Suprapubic skin (tissue), 4 donors: ENCODE measurements around the gene TAS1R3.

ENCODE experiments used
- EP300 ChIP-seq: sonication (generic); formaldehyde crosslinking; IDR thresholded peaks from one replicate; pipeline ENCODE4 v1.6.1; 2017; ENCODE audit warnings: antibody characterized with exemption
- POLR2A ChIP-seq, 2 donors: fragments of 450-650 bp; IDR thresholded peaks; one replicate each; pipeline ENCODE4 v1.6.1; 2017; ENCODE audit warnings: antibody characterized with exemption in 2 of 2, mild to moderate bottlenecking in 2 of 2, moderate library complexity in 2 of 2
- POLR2AphosphoS5 ChIP-seq, 3 donors: sonication (generic); formaldehyde crosslinking; IDR thresholded peaks; one replicate each; pipeline ENCODE4 v1.6.1; 2017; ENCODE audit warnings: antibody characterized with exemption in 3 of 3
- TF ChIP-seq, protein P1 (sequence below), 2 donors: fragments of 200-600 bp in 1 of 2; fragments of 450-650 bp in 1 of 2; sonication (generic) in 1 of 2; IDR thresholded peaks; one replicate each; pipeline ENCODE4 v1.5.1; 2016 to 2019; ENCODE audit warnings: antibody characterized with exemption in 2 of 2, mild to moderate bottlenecking in 1 of 2, moderate library complexity in 1 of 2

DNA sequence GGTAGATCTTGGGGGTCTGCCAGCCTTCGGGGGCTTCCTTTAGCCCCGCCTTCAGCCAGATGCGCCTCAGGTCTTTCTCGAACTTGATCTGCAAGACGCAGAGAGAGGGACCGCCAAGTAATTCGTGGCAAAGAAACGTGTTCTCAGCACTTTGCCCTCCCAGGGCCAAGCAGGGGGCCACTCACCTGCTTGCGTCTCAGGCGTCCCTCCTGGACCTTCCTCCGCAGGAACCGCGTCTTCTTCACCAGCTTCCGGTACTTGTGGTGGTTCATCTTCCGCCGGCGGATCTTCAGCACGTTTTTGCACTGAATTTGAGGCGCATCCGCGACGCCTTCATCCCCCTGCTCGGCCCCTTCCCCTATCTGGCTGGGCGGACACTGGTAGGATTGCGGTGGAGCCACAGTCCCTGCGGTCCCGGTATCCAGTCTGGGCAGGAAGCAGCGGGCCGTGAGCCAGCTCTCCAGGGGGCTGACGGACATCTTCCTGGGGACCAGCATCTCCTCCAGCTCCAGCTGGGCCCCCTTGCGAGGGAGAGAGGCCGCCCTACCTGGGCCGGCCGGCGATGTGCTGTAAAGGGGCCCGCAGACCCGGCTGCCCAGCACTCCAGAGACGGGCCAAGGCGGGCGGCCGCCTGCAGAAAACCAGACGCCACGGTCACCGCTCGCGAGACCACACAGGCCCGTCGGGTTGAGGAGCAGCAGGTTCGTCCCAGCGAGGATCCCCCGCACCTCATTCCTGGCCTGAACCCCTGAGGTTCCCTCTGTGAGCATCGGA lies 42.9 kb downstream of the TAS1R3 start:
- TF ChIP-seq POLR2AphosphoS5 (IDR thresholded peaks at IDR 0.05) (no peak), EP300 (no peak), POLR2A (IDR thresholded peaks at IDR 0.05) (no peak)
- TF ChIP-seq, protein P1, sequence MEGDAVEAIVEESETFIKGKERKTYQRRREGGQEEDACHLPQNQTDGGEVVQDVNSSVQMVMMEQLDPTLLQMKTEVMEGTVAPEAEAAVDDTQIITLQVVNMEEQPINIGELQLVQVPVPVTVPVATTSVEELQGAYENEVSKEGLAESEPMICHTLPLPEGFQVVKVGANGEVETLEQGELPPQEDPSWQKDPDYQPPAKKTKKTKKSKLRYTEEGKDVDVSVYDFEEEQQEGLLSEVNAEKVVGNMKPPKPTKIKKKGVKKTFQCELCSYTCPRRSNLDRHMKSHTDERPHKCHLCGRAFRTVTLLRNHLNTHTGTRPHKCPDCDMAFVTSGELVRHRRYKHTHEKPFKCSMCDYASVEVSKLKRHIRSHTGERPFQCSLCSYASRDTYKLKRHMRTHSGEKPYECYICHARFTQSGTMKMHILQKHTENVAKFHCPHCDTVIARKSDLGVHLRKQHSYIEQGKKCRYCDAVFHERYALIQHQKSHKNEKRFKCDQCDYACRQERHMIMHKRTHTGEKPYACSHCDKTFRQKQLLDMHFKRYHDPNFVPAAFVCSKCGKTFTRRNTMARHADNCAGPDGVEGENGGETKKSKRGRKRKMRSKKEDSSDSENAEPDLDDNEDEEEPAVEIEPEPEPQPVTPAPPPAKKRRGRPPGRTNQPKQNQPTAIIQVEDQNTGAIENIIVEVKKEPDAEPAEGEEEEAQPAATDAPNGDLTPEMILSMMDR (IDR thresholded peaks at IDR 0.05): no peak
